SH-SY5Y (cell line): ENCODE results near the gene MACF1.

Experiments used
- GATA2 ChIP-seq: IDR thresholded peaks from 2 replicates; pipeline ENCODE4 v1.6.1; 2011; ENCODE audit warnings: mild to moderate bottlenecking, low read depth, low read length
- GATA3 ChIP-seq: IDR thresholded peaks from 2 replicates; pipeline ENCODE4 v1.6.1; 2011; ENCODE audit warnings: low read depth, mild to moderate bottlenecking, low read length, moderate library complexity

MACF1 gene

GRCh38 chr1:39324888-39325287 is 120.4 kb downstream of the MACF1 start:
- TF ChIP-seq GATA2 (no peak), GATA3 (no peak)

- TF ChIP-seq GATA3 (no peak), GATA2 (no peak)
Measured at GRCh38 chr1:39326836-39327235, 122.3 kb downstream of the MACF1 start.

DNA sequence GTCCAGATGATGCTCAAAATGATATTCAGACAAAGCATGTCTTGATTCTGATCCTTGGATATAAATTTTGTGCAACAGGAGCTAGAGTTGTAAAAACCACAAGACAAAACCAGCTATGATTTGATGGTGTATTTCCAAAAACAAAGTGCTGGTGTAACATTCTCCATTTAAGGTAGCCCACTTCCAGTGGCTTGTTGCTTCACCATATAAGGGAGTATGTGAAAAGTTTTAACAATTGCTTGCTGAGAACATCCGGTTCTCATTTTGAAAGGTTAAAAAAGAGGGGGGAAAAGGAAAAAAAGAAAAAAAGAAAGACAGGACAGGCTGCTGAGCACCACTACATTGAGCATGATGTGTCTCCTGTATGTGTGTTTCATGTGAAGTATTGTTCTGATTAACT is 123.6 kb downstream of the MACF1 start:
- TF ChIP-seq GATA3 (no peak), GATA2 (no peak)

- TF ChIP-seq GATA2, result no peak
- no peak for TF ChIP-seq GATA3
Measured at GRCh38 chr1:39328586-39329121, 124.2 kb downstream of the MACF1 start.

GRCh38 chr1:39331647-39332046 is 127.2 kb downstream of the MACF1 start:
- no peak for TF ChIP-seq GATA2
- no peak for TF ChIP-seq GATA3

- TF ChIP-seq GATA3 (no peak), GATA2 (no peak)
Measured at GRCh38 chr1:39332291-39332690, 127.8 kb downstream of the MACF1 start.

GRCh38 chr1:39332828-39333227 is 128.3 kb downstream of the MACF1 start:
- TF ChIP-seq GATA2 (no peak), GATA3 (no peak)

GRCh38 chr1:39333296-39333695 is 128.8 kb downstream of the MACF1 start:
- TF ChIP-seq GATA3, result no peak
- TF ChIP-seq GATA2, result no peak

GRCh38 chr1:39335216-39335615 is 130.7 kb downstream of the MACF1 start:
- TF ChIP-seq GATA2, result no peak
- TF ChIP-seq GATA3, result no peak

- no peak for TF ChIP-seq GATA2
- TF ChIP-seq GATA3, result no peak
Measured at GRCh38 chr1:39337067-39337466, 132.6 kb downstream of the MACF1 start.

DNA sequence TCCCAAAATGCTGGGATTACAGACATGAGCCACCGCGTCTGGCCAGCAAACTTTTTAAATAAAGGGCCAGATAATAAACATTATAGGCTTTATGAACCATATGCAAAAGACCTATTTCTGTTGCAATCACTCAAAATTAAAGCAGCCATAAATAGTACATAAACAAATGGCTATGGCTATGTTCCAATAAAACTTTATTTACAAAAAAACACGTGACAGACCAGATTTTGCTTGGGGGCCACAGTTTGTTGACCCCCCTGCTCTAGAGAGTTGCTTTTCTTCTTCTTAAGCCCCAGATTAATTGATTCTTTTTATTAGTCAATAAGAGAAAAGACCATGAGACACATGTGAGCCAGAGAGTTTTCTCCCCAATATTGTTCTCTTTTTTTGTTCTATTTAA is 138.3 kb downstream of the MACF1 start:
- TF ChIP-seq GATA2 (no peak), GATA3 (no peak)

- TF ChIP-seq GATA2 (no peak), GATA3 (no peak)
Measured at GRCh38 chr1:39344394-39345154, 140.1 kb downstream of the MACF1 start.

GRCh38 chr1:39346872-39347271 is 142.4 kb downstream of the MACF1 start:
- TF ChIP-seq GATA2 (no peak), GATA3 (no peak)

- TF ChIP-seq GATA2 (no peak), GATA3 (no peak)
Measured at GRCh38 chr1:39348278-39348677, 143.8 kb downstream of the MACF1 start.

DNA sequence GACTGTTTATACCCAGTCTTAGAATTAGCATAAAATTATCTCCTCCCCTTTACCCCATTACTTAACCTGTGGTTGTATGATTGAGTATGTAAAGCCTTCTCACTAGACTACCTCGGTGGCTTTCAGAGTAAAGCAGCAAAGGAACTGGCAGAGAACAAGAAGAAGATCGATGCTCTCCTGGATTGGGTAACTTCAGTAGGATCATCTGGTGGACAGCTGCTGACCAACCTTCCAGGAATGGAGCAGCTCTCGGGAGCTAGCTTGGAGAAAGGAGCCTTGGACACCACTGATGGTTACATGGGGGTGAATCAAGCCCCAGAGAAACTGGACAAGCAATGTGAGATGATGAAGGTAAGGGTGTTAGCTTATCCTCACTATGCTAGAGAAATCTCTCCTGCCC is 148.4 kb downstream of the MACF1 start:
- TF ChIP-seq GATA2, result no peak
- TF ChIP-seq GATA3, result no peak

- TF ChIP-seq GATA2 (no peak), GATA3 (no peak)
Measured at GRCh38 chr1:39354572-39354971, 150.1 kb downstream of the MACF1 start.

DNA sequence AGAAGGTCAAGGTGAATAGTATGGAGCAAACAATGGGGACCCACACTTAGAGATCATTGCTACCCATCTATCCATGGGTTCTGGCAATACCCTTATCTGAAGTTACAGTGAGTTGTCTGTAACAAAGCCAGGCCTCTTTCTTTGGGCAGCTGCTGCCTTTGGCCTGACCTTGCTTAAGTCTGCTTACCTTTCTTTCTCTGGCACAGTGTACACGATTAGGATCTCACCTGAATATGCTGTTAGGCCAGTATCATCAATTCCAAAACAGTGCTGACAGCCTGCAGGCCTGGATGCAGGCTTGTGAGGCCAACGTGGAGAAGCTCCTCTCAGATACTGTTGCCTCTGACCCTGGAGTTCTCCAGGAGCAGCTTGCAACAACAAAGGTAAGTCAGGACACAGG is 154.0 kb downstream of the MACF1 start:
- TF ChIP-seq GATA2 (no peak), GATA3 (no peak)

GRCh38 chr1:39359028-39359570 is 154.6 kb downstream of the MACF1 start:
- TF ChIP-seq GATA3 (no peak), GATA2 (no peak)
